HG03135 (cell line): Measurements from ENCODE around the gene PFKL.
"Not testable (repeated sequence)": the region's sequence is repeated elsewhere in the genome, so short reads cannot be mapped to it uniquely, and the experiment has no call there.

Experiments
- ATAC-seq: cut with Tn5 transposase; IDR thresholded peaks from one replicate; pipeline ENCODE4 v1.9.1; 2021; ENCODE audit warnings: mild to moderate bottlenecking, moderate library complexity; ENCODE audit not compliant: unreplicated experiment

PFKL gene

GRCh38 chr21:44337941-44338895 is 38.4 kb downstream of the PFKL start:
- ATAC-seq = no peak

- peak; percentile 83 for ATAC-seq
Observed at GRCh38 chr21:44338971-44339910, 39.4 kb downstream of the PFKL start, which contains the start of gene CFAP410. TSS of gene CFAP410 (minus strand) at chr21:44339390. CDS start at chr21:44339194, 196 bp downstream.

GRCh38 chr21:44341726-44342458 is 42.0 kb downstream of the PFKL start:
- ATAC-seq = not testable (repeated sequence)

- not testable (repeated sequence) for ATAC-seq
Observed at GRCh38 chr21:44342981-44343380, 43.1 kb downstream of the PFKL start.

GRCh38 chr21:44344541-44345183 is 44.8 kb downstream of the PFKL start:
- ATAC-seq = no peak

- ATAC-seq = no peak
Observed at GRCh38 chr21:44345495-44345894, 45.6 kb downstream of the PFKL start.

- no peak for ATAC-seq
Observed at GRCh38 chr21:44347911-44348451, 48.1 kb downstream of the PFKL start.

- no peak for ATAC-seq
Observed at GRCh38 chr21:44348861-44349260, 49.0 kb downstream of the PFKL start.

GRCh38 chr21:44349416-44349846 is 49.6 kb downstream of the PFKL start:
- ATAC-seq = no peak

GRCh38 chr21:44349847-44350772 is 50.3 kb downstream of the PFKL start:
- no peak for ATAC-seq

- ATAC-seq = no peak
Observed at GRCh38 chr21:44350773-44351481, 51.1 kb downstream of the PFKL start.

GRCh38 chr21:44351535-44352252 is 51.8 kb downstream of the PFKL start:
- ATAC-seq = no peak

- ATAC-seq = no peak
Observed at GRCh38 chr21:44352253-44352860, 52.5 kb downstream of the PFKL start.

- no peak for ATAC-seq
Observed at GRCh38 chr21:44353191-44353970, 53.5 kb downstream of the PFKL start, which contains the start of gene TRPM2. TSS of gene TRPM2 (plus strand) at chr21:44353621. CDS start at chr21:44353701, 80 bp downstream.

- no peak for ATAC-seq
Observed at GRCh38 chr21:44354001-44354405, 54.1 kb downstream of the PFKL start.
